Measurements from ENCODE around the gene DCDC1.

DCDC1 gene

DNA sequence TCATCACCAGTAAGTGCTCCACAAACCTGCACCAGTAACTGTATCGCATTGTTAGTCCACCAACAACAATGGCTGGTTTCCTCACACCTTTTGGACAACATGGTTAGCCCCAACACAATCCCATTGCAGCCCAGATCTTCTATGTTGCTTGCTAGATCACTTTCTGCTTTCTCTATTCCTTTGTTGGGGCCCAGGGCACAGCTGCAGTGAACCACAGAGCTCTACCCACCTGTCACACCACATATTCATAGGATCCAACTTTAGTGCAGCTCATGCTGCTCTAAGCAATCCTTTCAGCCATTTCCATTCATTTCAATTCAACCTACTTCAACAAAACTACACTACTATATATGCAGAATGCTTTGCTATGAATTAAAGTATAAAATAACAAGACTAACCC, 364.3 kb downstream of the DCDC1 start:
- TF ChIP-seq TAF1 (IDR thresholded peaks at IDR 0.05; ENCODE audit: borderline replicate concordance, insufficient read depth, low read length), result no peak
- TF ChIP-seq POLR2AphosphoS5 (IDR thresholded peaks at IDR 0.05; ENCODE audit: low read depth, low read length), result no peak
- TF ChIP-seq, protein P1, sequence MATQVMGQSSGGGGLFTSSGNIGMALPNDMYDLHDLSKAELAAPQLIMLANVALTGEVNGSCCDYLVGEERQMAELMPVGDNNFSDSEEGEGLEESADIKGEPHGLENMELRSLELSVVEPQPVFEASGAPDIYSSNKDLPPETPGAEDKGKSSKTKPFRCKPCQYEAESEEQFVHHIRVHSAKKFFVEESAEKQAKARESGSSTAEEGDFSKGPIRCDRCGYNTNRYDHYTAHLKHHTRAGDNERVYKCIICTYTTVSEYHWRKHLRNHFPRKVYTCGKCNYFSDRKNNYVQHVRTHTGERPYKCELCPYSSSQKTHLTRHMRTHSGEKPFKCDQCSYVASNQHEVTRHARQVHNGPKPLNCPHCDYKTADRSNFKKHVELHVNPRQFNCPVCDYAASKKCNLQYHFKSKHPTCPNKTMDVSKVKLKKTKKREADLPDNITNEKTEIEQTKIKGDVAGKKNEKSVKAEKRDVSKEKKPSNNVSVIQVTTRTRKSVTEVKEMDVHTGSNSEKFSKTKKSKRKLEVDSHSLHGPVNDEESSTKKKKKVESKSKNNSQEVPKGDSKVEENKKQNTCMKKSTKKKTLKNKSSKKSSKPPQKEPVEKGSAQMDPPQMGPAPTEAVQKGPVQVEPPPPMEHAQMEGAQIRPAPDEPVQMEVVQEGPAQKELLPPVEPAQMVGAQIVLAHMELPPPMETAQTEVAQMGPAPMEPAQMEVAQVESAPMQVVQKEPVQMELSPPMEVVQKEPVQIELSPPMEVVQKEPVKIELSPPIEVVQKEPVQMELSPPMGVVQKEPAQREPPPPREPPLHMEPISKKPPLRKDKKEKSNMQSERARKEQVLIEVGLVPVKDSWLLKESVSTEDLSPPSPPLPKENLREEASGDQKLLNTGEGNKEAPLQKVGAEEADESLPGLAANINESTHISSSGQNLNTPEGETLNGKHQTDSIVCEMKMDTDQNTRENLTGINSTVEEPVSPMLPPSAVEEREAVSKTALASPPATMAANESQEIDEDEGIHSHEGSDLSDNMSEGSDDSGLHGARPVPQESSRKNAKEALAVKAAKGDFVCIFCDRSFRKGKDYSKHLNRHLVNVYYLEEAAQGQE (IDR thresholded peaks at IDR 0.05; ENCODE audit: insufficient read depth in 1 of 2, low read depth in 2 of 2, low read length in 2 of 2), result no peak
- no peak for TF ChIP-seq SIN3A (IDR thresholded peaks at IDR 0.05; ENCODE audit: borderline replicate concordance, insufficient read depth, low read length)
- TF ChIP-seq FOXP2 (optimal IDR thresholded peaks at IDR 0.05; ENCODE audit: borderline replicate concordance, extremely low read depth, extremely low read length, insufficient read depth), result no peak

DNA sequence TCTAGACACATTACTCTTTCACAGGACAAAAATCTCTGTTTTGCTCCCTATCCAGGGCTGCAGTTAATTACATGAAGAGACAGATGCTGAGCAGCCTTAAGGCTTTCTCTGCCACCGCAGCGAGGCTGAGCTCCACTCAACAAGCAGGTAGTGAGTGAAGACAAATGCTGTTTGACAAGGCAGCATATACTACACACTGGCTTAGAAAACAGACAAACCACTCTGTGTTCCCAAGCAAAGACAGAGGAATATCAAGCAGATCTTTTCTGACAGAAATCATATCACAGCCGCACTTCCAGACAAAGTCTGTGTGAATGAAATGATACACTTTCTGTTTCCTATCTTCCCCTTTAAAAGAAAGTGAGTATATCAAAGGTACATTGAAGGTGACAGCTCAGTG, 368.1 kb downstream of the DCDC1 start:
- TF ChIP-seq, protein P1 (IDR thresholded peaks at IDR 0.05; ENCODE audit: insufficient read depth in 1 of 2, low read depth in 2 of 2, low read length in 2 of 2), result no peak
- TF ChIP-seq FOXP2 (optimal IDR thresholded peaks at IDR 0.05; ENCODE audit: borderline replicate concordance, extremely low read depth, extremely low read length, insufficient read depth), result no peak
- TF ChIP-seq POLR2AphosphoS5 (IDR thresholded peaks at IDR 0.05; ENCODE audit: low read depth, low read length), result no peak
- TF ChIP-seq TAF1 (IDR thresholded peaks at IDR 0.05; ENCODE audit: borderline replicate concordance, insufficient read depth, low read length), result no peak
- TF ChIP-seq SIN3A (IDR thresholded peaks at IDR 0.05; ENCODE audit: borderline replicate concordance, insufficient read depth, low read length), result no peak

DNA sequence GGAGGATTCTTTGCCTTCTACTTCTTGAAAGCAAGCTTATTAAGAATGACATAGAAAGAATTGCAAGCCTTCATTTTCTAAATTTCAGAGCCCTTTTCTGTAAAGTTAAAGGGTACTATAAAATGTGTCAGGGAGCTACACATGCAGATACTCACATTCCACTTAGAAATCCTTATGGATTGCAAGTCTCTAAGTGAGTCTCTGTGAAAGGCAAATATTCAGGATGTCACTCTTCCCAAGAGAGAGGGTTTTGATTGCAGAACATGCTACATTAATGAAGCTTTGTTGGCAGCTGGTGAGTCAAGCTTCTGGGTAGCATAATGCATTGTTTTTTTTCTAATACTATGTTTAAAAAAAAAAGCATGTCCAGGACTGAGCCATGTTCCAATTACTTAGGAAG, 369.2 kb downstream of the DCDC1 start:
- TF ChIP-seq POLR2AphosphoS5 (IDR thresholded peaks at IDR 0.05; ENCODE audit: low read depth, low read length), result no peak
- TF ChIP-seq TAF1 (IDR thresholded peaks at IDR 0.05; ENCODE audit: borderline replicate concordance, insufficient read depth, low read length), result no peak
- TF ChIP-seq, protein P1 (IDR thresholded peaks at IDR 0.05; ENCODE audit: insufficient read depth in 1 of 2, low read depth in 2 of 2, low read length in 2 of 2), result no peak
- no peak for TF ChIP-seq FOXP2 (optimal IDR thresholded peaks at IDR 0.05; ENCODE audit: borderline replicate concordance, extremely low read depth, extremely low read length, insufficient read depth)
- no peak for TF ChIP-seq SIN3A (IDR thresholded peaks at IDR 0.05; ENCODE audit: borderline replicate concordance, insufficient read depth, low read length)

DNA sequence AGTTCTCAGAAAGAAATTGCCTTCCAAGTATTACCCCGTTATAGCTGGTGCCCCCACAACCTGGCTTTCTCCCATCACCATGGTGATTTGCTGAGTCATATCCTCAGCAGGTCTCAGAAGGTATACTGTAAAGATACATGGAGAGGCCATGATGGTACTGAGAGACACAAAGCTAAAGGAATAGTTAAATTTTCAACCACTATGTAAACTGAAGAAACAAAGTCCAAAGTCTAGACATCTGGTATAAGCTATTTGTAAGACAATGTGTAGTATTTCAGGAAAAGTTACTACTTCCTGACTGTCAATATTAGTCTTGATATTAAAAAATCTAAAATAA, 377.1 kb downstream of the DCDC1 start:
- TF ChIP-seq POLR2AphosphoS5 (IDR thresholded peaks at IDR 0.05; ENCODE audit: low read depth, low read length) (no peak), FOXP2 (optimal IDR thresholded peaks at IDR 0.05; ENCODE audit: borderline replicate concordance, extremely low read depth, extremely low read length, insufficient read depth) (no peak), TAF1 (IDR thresholded peaks at IDR 0.05; ENCODE audit: borderline replicate concordance, insufficient read depth, low read length) (no peak), SIN3A (IDR thresholded peaks at IDR 0.05; ENCODE audit: borderline replicate concordance, insufficient read depth, low read length) (no peak)
- TF ChIP-seq, protein P1 (IDR thresholded peaks at IDR 0.05; ENCODE audit: insufficient read depth in 1 of 2, low read depth in 2 of 2, low read length in 2 of 2), result no peak

Data from PFSK-1 (cell line).